ENCODE data around the gene METTL16.
"Not testable (repeated sequence)": the region's sequence is repeated elsewhere in the genome, so short reads cannot be mapped to it uniquely, and the experiment has no call there.

METTL16 gene

DNA sequence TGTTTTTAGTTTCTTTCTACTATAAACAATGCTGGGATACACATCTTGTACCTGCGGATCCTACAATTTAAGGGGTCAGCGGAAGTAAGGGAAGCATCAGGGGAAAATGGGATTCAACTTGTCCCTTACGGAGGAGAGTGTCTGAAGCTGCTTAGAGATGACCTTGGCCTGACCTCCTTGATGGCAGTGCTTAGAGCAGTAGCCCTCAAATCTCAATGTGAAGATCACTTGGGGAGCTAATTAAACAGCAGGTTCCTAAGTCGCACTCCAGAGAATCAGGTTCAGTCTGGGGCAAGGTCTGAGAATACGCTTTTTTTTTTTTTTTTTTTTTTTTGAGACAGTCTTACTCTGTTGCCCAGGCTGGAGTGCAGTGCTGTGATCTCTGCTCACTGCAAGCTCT is 9.6 kb upstream of the METTL16 start:
- H3K4me3 ChIP-seq (ENCODE audit: low read depth, low read length): no peak overlapping the region
- no peak for DNase-seq (ENCODE audit: low read depth)
- TF ChIP-seq, protein P1, sequence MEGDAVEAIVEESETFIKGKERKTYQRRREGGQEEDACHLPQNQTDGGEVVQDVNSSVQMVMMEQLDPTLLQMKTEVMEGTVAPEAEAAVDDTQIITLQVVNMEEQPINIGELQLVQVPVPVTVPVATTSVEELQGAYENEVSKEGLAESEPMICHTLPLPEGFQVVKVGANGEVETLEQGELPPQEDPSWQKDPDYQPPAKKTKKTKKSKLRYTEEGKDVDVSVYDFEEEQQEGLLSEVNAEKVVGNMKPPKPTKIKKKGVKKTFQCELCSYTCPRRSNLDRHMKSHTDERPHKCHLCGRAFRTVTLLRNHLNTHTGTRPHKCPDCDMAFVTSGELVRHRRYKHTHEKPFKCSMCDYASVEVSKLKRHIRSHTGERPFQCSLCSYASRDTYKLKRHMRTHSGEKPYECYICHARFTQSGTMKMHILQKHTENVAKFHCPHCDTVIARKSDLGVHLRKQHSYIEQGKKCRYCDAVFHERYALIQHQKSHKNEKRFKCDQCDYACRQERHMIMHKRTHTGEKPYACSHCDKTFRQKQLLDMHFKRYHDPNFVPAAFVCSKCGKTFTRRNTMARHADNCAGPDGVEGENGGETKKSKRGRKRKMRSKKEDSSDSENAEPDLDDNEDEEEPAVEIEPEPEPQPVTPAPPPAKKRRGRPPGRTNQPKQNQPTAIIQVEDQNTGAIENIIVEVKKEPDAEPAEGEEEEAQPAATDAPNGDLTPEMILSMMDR (IDR thresholded peaks at IDR 0.05; ENCODE audit: low read depth, low read length, missing control alignments): no peak

DNA sequence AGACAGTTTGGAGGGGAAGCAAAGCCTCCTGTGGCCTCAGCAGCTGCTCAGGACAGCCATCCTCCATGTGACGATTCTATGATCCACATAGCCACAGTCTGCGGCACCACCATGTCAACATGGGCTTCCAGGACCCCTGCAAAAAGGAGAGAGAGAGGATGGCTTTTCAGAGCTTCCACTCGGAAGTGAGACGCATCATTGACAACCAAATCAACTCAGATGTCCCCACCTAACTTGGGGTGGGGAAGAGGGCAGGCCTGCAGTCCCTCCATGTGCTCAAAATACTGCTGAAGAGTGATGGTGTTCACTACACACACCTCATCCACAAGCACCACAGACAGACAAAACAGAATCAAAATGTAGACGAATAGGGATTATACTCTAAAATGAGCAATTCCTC is 5.9 kb upstream of the METTL16 start:
- no peak for DNase-seq (ENCODE audit: low read depth)
- TF ChIP-seq, protein P1 (IDR thresholded peaks at IDR 0.05; ENCODE audit: low read depth, low read length, missing control alignments): no peak
- no peak overlapping the region for H3K4me3 ChIP-seq (ENCODE audit: low read depth, low read length)

DNA sequence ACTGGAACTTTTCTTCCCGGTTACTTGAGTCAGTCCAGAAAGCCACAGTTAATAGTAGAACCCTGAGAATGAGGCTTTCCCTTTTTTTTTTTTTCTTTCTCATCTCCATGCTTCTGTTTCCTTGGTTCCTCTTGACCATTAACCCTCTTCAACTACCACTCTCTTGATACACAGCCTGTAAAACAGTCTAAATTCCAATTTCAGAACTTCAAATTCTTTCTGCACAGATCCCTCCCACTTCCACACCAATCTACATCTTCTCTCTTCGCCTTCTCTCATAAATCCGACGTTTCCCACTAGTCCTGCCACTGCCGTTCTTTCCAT is 588 bp downstream of the METTL16 start:
- H3K4me3 ChIP-seq (ENCODE audit: low read depth, low read length): peak overlapping the region; percentile 91
- TF ChIP-seq, protein P1 (IDR thresholded peaks at IDR 0.05; ENCODE audit: low read depth, low read length, missing control alignments): no peak
- DNase-seq (ENCODE audit: low read depth): no peak

DNA sequence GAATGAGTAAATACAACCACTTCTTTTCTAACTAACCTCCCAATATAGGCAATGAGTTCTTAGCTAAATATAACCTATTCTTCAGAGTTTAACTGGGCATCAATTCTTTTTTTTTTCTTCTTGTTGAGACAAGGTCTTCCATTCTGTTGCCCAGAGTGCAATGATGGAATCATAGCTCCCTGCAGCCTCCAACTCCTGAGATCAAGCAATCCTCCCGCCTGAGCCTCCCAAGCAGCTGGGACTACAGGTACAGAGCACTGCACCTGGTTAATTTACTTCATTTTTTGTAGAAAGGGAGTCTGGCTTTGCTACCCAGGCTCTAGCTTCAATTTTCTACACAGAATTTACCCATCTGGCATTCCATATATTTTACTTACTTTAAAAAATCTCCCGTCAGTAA is 1.1 kb downstream of the METTL16 start:
- no peak for DNase-seq (ENCODE audit: low read depth)
- H3K4me3 ChIP-seq (ENCODE audit: low read depth, low read length): peak overlapping the region; percentile 91
- TF ChIP-seq, protein P1 (IDR thresholded peaks at IDR 0.05; ENCODE audit: low read depth, low read length, missing control alignments): no peak

DNA sequence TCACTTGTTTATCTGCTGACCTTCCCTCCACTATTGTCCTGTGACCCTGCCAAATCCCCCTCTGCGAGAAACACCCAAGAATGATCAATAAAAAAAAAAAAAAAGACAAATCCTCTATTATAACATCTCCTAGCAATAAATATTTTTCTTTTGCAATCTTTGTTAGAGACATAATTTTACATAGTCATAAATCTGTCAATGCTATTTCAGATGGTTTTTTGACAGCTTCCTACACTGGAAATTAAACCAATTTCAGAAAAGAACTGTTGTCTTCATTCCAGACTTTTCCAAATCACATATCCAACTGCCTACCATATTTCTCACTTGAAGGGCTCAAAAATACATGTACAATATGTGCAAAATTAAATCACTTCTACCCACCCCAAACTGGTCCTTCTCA is 3.7 kb downstream of the METTL16 start:
- DNase-seq (ENCODE audit: low read depth): no peak
- TF ChIP-seq, protein P1 (IDR thresholded peaks at IDR 0.05; ENCODE audit: low read depth, low read length, missing control alignments): no peak
- no peak overlapping the region for H3K4me3 ChIP-seq (ENCODE audit: low read depth, low read length)

DNA sequence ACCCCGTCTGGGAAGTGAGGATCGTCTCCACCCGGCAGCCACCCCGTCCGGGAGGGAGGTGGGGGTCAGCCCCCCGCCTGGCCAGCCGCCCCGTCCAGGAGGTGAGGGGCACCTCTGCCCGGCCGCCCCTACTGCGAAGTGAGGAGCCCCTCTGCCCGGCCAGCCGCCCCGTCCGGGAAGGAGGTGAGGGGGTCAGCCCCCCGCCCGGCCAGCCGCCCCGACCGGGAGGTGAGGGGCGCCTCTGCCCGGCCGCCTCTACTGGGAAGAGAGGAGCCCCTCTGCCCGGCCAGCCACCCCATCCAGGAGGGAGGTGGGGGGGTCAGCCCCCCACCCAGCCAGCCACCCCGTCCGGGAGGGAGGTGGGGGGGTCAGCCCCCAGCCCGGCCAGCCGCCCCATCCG is 4.7 kb downstream of the METTL16 start:
- not testable (repeated sequence) for H3K4me3 ChIP-seq (ENCODE audit: low read depth, low read length); DNase-seq (ENCODE audit: low read depth)

DNA sequence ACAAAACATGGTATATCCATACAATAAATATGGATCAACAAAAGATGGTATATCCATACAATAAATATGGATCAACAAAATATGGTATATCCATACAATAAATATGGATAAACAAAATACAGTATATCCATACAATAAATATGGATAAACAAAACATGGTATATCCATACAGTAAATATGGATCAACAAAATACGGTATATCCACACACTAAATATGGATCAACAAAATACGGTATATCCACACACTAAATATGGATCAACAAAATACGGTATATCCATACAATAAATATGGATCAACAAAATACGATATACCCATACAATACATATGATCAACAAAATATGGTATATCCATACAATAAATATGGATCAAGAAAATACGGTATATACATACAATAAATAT is 8.1 kb downstream of the METTL16 start:
- no peak for DNase-seq (ENCODE audit: low read depth)
- TF ChIP-seq, protein P1 (IDR thresholded peaks at IDR 0.05; ENCODE audit: low read depth, low read length, missing control alignments): no peak
- H3K4me3 ChIP-seq (ENCODE audit: low read depth, low read length): no peak overlapping the region

Data from GM12864 (cell line).